8988T (cell line): ENCODE measurements around the gene SMOC1.

Source experiments
- DNase-seq: peaks from one replicate; pipeline ENCODE4 v3.0.0; 2011

Gene SMOC1

DNA sequence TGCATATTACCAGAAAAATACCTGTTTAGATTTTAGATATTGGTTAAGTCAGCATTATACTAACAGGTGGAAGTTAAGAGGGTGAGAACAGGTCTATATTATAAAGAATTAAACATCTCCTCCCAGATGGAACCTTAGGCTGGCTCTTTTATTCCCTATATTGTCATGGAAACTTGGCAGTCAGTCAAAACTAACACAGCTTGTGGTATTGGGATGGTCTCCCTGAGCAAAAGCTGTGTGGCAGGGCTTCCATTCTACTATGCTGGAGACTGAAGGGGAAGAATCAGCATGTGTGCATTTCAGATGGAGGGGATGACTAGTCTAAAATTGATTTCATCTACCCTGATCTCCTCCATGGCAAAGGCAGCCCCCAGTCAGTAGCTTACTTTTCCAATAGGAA is 66.7 kb downstream of the SMOC1 start:
- no peak for DNase-seq

DNA sequence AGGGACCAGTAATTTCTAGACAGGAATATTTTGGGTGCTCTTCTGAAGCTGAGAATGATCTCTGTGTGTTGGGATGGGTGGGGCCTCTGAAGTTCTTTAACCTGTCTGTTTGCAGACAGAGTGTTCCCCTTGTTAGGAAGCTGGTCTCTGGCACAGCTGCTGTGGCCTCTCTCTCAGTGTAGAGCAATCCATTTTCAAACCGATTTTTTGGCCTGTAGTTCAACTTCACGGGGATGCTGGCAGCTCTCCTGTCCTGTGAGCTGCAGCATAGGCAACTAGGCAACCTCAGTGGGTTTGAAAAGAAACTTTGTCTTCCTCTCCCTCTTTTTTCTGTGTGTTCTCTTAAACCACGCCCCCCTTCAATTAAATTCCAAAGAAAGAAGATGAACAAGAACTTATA is 69.1 kb downstream of the SMOC1 start:
- no peak for DNase-seq

DNA sequence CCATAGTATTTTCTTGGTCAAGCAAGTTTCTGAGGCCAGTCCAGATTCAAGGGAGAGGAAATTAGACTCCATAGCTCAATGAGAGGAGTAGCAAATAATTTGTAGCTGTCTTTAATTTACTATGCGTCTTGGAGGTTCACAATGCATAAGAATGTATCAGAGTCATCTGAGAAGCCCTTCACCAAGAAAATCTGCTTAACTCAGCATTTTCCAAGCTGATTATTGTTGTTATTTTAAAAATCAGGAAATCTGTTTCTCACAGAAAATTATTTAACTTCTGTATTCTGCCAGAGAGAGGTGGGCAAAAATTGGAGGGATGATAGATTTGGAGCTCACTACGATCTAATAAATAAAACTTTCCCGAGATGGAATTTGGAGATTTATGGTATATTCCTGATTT is 72.0 kb downstream of the SMOC1 start:
- DNase-seq = no peak

GRCh38 chr14:69951935-69952334 is 72.7 kb downstream of the SMOC1 start:
- DNase-seq = no peak

DNA sequence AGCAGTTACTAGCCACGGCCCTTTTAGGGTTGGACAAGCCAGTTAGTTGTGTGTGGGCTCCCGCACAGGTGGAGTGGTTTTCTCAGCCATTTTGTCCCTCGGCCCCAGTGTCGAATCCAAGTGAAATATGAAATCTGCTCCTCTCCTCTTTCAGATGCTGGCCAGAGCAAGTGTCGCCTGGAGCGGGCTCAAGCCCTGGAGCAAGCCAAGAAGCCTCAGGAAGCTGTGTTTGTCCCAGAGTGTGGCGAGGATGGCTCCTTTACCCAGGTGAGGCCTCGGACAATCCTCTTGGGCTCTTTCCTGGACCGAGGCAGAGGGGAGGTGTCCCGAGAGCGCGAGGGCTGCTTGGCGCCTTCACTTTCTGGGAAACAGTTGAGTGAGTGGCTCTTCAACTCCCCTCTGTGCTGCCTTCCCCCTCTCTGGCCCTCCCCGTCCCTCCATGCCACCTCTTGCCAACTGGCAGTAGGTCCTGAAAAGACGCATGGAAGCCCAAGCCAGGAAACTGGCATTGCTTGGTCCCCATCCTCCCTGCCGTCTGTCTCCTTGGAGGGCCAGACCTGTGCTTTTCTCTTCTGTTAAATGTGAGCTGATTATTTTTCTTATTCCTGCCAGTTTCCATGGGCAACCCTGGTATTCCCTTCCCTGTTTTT is 74.2 kb downstream of the SMOC1 start:
- DNase-seq = no peak

DNA sequence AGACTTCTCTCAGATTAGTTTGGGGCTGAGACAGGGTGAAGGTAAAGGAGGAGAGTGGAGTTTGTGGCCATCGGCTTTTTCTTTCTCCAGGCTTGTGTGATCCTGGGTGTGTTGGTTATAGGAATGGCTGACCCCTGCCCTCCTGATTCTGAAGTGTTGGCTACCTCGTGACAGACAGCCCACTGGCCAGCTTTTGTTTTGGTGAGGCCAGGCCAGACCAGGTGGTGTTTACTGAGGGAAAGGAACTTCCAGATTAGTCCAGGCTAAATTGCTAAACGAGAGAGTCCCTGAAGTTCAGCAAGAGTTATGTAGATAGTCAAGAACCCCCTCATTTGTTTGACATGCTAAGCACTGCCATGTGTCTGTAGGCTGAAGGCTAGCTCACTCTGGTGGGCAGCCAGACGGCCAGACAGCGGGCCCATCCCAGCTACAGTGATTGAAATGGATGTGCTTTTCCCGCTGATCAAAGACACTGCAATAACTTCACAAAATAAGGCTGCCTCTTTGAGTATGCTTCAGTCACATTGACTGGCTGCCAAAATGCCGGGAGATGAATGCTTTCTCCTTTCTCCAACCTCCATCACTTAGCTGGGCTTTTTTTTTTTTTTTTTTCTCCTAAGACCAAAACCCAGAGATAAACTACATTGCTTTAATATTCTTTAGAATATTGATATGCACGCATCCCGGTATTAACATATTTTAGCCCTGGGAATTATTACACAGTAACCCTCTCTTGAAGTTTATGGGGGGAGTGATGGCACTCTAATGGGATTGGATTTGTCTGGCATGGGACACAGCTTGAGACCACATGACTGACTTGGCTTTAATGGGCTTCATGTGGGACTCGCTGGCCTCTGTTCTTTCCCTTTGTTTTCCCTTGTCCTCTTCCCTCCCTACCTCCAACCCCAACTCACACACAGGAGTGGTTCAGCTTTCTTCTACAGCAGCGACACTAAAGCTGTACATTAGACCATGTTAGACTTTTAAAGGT is 76.9 kb downstream of the SMOC1 start:
- DNase-seq = no peak

- DNase-seq = no peak
These were observed 77.8 kb downstream of the SMOC1 start for GRCh38 chr14:69956970-69957369.

GRCh38 chr14:69957986-69958385 is 78.8 kb downstream of the SMOC1 start:
- DNase-seq = no peak

DNA sequence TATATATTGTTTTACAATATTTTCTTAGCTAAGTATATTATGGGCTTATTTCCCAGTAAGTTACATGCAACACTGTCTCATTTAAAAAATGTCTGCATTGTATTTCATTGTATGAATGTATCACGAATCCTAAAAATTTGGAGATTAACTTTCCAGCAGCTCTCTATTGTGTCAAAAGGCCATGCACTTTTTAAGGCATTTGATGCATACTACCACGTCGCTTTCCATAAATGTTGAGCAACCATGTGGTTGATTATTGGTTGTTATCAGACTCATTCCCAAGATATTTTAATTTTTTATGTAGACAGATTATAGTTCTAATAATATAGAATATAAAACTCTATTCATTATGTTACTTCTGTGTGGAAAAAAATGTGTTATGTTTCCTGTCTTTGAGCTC is 79.9 kb downstream of the SMOC1 start:
- no peak for DNase-seq

DNA sequence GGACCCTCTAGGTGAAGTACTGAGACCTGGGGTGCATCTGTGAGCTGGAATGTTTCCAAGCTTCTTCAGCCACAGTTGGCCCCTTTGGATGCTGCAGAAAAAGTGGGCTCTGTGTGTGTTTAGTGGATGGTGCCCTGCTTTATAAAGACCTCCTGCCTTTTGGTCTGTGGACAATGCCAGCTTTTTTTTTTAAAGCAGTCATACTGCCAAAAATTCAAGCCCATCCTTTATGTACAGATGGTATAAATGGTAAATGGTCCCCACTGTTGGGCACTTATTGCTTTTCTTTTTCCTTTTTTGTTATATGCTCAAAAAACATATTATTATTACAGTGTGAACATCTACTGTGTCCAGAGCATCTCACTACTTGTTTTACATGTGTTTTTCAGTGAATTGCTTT is 81.1 kb downstream of the SMOC1 start:
- DNase-seq = no peak

- no peak for DNase-seq
These were observed 84.8 kb downstream of the SMOC1 start for GRCh38 chr14:69963966-69964365.

- DNase-seq = no peak
These were observed 85.6 kb downstream of the SMOC1 start for GRCh38 chr14:69964841-69965240.

DNA sequence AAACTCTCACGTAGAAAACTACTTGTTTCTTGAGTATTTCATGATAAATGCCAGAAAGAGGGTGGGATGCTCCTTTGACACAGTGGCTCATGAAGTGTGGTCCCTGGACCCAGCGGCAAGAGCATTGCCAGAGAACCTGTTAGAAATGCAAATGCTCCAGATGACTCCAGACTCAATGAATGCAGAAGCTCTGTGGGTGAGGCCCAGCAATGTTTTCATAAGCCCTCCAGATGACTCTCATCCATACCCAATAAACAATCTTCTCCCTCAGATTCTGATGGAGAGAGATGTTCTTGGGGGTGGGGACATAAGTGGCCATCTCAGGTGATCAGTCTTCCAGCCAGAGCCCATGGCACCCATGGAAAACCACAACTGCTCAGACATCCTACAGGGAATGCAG is 88.9 kb downstream of the SMOC1 start:
- no peak for DNase-seq

- no peak for DNase-seq
These were observed 89.5 kb downstream of the SMOC1 start for GRCh38 chr14:69968681-69969080.

DNA sequence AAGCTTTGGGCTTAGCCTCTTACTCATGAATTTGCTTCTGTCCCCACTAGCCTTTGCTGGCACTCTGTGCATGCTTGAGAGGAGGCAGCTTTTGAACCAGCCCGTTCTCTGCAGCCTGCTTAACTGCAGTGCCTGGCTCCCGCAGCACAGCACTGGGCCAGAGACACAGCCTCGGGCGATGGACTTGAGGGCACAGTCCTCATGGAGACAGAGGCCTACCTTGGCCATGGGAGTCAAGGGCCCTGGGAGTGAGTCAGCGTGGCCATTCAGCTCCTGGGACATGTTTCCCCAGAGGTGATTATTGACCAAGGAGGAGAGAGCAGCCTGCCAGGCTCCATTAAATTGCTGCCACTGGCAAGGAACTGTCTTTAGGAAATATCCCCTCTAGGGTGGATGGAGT is 93.5 kb downstream of the SMOC1 start:
- no peak for DNase-seq

GRCh38 chr14:69973846-69974245 is 94.6 kb downstream of the SMOC1 start:
- no peak for DNase-seq

DNA sequence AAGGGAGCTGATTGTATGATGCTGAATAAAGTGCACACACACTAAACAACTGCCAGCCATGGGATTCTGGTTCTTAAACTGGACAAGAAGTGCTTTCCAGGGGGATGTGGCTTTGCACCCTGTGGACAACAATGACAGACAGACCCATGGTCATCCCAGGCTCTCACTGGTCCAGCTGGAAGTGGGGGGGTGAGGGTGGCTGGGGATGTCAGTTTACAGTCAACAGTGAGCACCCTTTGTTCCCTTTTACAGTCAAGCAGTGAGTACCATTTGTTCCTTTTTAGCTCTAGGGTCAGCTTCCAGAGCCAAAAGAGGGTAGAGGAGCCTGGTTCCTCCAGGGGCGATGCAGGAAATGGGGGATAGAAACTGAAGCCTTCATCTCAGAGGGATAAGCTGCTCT is 100.7 kb downstream of the SMOC1 start:
- no peak for DNase-seq

- no peak for DNase-seq
These were observed 101.5 kb downstream of the SMOC1 start for GRCh38 chr14:69980457-69981425.

DNA sequence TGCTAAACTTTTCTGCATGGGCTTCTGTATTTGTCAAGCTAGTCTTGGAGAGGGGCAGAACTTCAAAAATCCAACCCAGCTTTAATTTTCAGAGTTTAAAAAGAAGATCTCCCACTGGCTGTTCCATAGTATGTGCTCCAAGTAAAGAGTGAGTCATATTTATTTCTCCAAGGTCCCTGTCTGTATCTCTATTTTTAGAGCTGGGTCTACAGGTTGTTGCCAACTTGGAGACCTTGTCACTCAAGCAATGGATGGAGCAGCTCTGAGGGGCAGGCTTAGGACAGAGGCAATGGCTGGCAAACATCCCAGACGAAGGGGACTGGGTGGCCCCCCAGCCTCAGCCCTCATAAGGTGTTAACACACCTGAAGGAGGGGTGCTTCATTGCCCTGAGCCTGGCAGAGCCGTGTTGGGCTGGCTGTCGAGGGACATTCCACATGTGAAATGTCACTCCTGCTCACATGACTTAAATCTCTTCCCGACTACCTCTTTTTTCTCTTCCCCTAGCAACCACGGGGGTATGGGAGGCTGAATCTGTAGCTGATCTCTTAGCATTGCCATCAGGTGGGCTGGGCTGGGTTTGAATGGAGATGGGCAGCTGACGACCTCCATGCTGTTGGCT is 103.1 kb downstream of the SMOC1 start:
- DNase-seq = no peak

DNA sequence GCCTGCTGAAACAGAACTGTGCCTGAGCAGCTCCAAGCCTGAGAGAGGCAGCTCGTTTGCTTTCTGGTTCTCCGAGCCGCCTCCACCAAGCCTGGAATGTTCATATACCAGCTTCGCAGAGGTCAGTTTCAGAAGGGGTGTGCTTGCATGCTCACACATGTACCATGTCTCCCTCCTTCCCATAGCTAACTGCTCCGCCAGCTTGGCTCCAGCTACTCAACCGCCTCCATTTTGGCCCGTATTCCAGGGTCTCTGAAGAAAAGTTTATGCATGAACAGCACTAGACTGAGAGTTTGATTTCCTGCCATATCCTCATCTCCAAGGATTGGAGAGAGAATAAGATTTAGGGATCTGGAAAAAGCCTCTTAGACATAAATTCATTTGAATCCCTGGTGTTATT is 103.7 kb downstream of the SMOC1 start:
- DNase-seq = no peak

DNA sequence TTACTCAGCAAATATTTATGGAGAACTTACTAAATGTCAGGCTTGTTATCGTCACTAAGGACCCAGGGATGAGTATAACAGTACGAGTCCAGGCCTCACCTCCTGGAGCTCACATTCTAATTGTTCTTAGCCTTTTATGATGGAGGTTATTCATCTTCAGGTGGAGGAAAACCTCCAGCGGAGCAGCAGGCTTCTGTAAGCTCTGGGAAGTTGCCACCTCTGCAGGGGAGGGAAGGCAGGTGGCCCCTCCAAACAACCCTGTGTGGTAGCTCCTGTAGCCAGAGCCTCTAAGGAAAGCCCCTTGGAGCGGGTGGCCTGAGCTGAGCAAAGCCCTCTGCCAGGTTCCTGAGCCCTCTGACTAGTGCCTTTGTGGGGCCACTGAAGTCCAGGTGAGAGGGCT is 104.1 kb downstream of the SMOC1 start:
- no peak for DNase-seq

DNA sequence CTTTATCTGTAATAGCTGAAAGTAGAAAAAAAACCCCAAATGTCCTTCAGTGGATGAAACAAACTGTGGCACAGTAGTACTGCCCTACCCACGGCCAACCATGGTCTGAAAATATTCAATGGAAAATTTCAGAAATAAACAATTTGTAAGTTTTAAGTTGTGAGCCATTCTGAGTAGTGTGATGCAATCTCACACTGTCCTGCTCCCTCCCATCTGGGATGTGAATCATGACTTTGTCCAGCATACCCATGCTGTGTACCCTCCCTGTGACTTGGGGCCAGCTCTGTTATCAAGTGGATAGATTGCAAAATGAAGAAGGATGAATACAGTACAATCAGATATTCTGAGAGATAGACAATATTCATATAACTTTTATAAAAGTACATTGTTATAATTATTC is 106.2 kb downstream of the SMOC1 start:
- no peak for DNase-seq

DNA sequence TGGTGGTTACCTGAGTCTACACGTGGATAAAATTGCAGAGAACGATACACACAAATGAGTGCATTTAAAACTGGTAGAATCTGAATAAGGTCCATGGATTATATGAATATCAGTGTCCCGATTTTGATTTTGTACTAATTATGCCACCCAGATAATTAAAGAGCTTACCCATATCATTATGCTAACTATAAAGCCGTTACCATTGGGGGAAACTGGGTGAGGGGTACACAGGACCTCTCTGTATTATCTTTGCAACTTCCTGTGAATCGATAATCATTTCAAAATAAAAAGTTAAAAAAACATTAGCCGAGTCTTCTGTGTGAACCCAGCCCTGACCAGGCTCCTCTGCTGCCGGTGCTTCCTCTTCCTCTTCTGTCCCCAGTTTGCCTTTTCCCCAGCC is 107.1 kb downstream of the SMOC1 start:
- DNase-seq = no peak
